Heart right ventricle (tissue), 16 donors: ENCODE measurements around the gene ITGAE. TPM values are rescaled to one million over a fixed set of nuclear protein-coding genes. Genes with fewer than 3 reads are reported as not detected.

ENCODE experiments used
- ATAC-seq, 8 donors: fragments of 200-7000 bp; cut with Tn5 transposase; one replicate each; pipeline ENCODE4 v1.9.1; 2020; ENCODE audit warnings: mild to moderate bottlenecking in 8 of 8, moderate library complexity in 8 of 8, moderate number of reproducible peaks in 1 of 8
- DNase-seq, 2 donors: peaks; one replicate each; pipeline ENCODE4 v3.0.0-alpha.2; 2020
- H3K27ac ChIP-seq, 10 donors: fragments of 200-600 bp; sonication (generic) in 2 of 10; one replicate each; pipeline versions ENCODE4 v1.5.0 to v1.8.0; 2020 to 2022; ENCODE audit warnings: mild to moderate bottlenecking in 3 of 10
- H3K27me3 ChIP-seq, 7 donors: fragments of 200-600 bp; one replicate each; pipeline ENCODE4 v1.8.0; 2021 to 2022; ENCODE audit warnings: mild to moderate bottlenecking in 2 of 7
- H3K36me3 ChIP-seq, 9 donors: fragments of 200-600 bp; sonication (generic) in 1 of 9; one replicate each; pipeline versions ENCODE4 v1.5.0 to v1.8.0; 2020 to 2022; ENCODE audit warnings: mild to moderate bottlenecking in 2 of 9
- H3K4me1 ChIP-seq, 9 donors: fragments of 200-600 bp; sonication (generic) in 1 of 9; one replicate each; pipeline versions ENCODE4 v1.5.0 to v1.8.0; 2020 to 2022; ENCODE audit warnings: mild to moderate bottlenecking in 4 of 9
- H3K4me3 ChIP-seq, 10 donors: fragments of 200-600 bp; sonication (generic) in 2 of 10; one replicate each; pipeline versions ENCODE4 v1.5.0 to v1.8.0; 2020 to 2022; ENCODE audit warnings: mild to moderate bottlenecking in 7 of 10, moderate library complexity in 2 of 10
- H3K9me3 ChIP-seq, 11 donors: fragments of 200-600 bp in 10 of 11; sonication (generic) in 2 of 11; one replicate each; pipeline versions ENCODE4 v1.5.0 to v1.8.0; 2013 to 2022; ENCODE audit warnings: mild to moderate bottlenecking in 2 of 11, control low read depth in 1 of 11, moderate library complexity in 1 of 11
- WGBS, 2 donors: extraction: QIAGEN DNeasy Blood & Tissue Kit; methylation state at CpG; one replicate each; pipeline ENCODE4 v1.1.7; 2013; ENCODE audit warnings: inconsistent platforms in 1 of 2; 5-methylcytosine and 5-hydroxymethylcytosine counted together
- intact Hi-C, 10 donors: fragments of 100-400 bp; cut with DNase I; formaldehyde crosslinking; loops; one replicate each; pipeline versions ENCODE4 v1.11.1 to v1.14.2; 2022
- polyA plus RNA-seq, 2 donors: library from polyadenylated mRNA; stranded (reverse); fragments of 200-250 nt; gene quantifications; one replicate each; pipeline ENCODE4 v1.2.3, GENCODE V29; 2013
- total RNA-seq, 10 donors: library from RNA; stranded (reverse); fragmentation: NEBNext Ultra II Directional in 3 of 10; extraction: Animal tissue kit (Norgen Biotek cat#: 25700) in 3 of 10; gene quantifications; one replicate each; pipeline versions ENCODE4 v1.2.1 to v1.2.4, GENCODE V29; 2021 to 2023
- TF ChIP-seq, protein P1 (sequence below), 9 donors: fragments of 200-600 bp; sonication (generic) in 2 of 9; IDR thresholded peaks; one replicate each; pipeline versions ENCODE4 v1.5.0 to v1.8.0; 2021 to 2022; ENCODE audit warnings: antibody characterized with exemption in 9 of 9, mild to moderate bottlenecking in 5 of 9, moderate library complexity in 1 of 9
- donor health status: Arrhythmogenic right ventricular cardiomyopathy.
- donor health status: ischemic (EF 13 %, LVEDD 7.1; RV severe dilation, severe dysfunction).
- donor health status: healthy with polysubstance abuse.
- donor health status: DM: no; HTN: yes; CAD: no.
- donor health status: DM: no; HTN: no; CAD: no.
- donor health status: ischemic (EF 25% LVEDD 6.9; RV normal size, moderate dysfunction).
- donor health status: ischemic (EF 25% LVEDD 5.7; RV mildly dilated, moderate dysfunction).
- donor health status: healthy.
- donor health status: DM: yes; HTN: yes; CAD: no.
- donor health status: Ischemic cardiomyopathy.
- donor health status: ischemic (EF 35%, LVEDD 5.7; RV mildly dilated, moderate dysfunction).
- donor health status: nonischemic (EF 11% LVEDD 7.7; RV severe dilation, severe dysfunction).
- donor health status: DM: yes; HTN: yes; CAD: no.
- donor health status: PGD.
- donor health status: ischemic (EF 29% LVEDD 5.4; RV normal size, mild dysfunction).
- donor health status: nonischemic (EF 23%, LVEDD 6.1; RV moderate dilation, normal function).

ITGAE gene
- total and polyA plus RNA-seq, 12 donors: 14.0 to 35.4 (median 16.8) TPM

DNA sequence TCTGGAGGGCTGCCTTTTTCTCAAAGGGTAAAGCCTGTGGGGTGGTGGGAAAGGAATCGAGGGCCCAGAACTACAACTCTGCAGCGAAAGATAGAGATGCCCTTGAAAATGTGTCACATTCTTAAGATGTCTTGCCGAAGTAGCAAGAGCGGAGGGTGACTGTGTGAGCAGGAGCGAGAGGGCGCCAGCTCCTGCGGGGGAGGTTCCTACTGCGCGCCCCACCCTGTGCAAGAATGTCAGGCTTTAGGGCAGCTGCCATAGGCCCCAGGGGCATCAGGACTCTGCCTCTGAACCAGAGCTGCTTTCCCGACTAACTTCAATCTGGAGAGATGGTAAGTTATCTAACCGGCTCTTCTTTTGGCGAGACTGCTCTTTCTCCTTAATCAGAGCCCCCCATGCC is 11.8 kb upstream of the ITGAE start:
- ATAC-seq: peak in 2 of 8 donors; percentile 33 to 59
- intact Hi-C loops: no loop called here
- no peaks in the 10 kb centered on the region for H3K4me1 ChIP-seq
- peaks cover 0 to 100% (median 73%) of the 10 kb centered on the region in 9 donors for H3K36me3 ChIP-seq
- no peak for DNase-seq
- TF ChIP-seq, protein P1, sequence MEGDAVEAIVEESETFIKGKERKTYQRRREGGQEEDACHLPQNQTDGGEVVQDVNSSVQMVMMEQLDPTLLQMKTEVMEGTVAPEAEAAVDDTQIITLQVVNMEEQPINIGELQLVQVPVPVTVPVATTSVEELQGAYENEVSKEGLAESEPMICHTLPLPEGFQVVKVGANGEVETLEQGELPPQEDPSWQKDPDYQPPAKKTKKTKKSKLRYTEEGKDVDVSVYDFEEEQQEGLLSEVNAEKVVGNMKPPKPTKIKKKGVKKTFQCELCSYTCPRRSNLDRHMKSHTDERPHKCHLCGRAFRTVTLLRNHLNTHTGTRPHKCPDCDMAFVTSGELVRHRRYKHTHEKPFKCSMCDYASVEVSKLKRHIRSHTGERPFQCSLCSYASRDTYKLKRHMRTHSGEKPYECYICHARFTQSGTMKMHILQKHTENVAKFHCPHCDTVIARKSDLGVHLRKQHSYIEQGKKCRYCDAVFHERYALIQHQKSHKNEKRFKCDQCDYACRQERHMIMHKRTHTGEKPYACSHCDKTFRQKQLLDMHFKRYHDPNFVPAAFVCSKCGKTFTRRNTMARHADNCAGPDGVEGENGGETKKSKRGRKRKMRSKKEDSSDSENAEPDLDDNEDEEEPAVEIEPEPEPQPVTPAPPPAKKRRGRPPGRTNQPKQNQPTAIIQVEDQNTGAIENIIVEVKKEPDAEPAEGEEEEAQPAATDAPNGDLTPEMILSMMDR (IDR thresholded peaks at IDR 0.05): no peak
- H3K4me3 ChIP-seq: no peak overlapping the region
- 77 to 84% methylated on average over 12 of the region's 12 CpGs for WGBS, 2 donors
- H3K27me3 ChIP-seq: no peaks in the 10 kb centered on the region
- no peaks in the 10 kb centered on the region for H3K9me3 ChIP-seq
- H3K27ac ChIP-seq: no peak overlapping the region

DNA sequence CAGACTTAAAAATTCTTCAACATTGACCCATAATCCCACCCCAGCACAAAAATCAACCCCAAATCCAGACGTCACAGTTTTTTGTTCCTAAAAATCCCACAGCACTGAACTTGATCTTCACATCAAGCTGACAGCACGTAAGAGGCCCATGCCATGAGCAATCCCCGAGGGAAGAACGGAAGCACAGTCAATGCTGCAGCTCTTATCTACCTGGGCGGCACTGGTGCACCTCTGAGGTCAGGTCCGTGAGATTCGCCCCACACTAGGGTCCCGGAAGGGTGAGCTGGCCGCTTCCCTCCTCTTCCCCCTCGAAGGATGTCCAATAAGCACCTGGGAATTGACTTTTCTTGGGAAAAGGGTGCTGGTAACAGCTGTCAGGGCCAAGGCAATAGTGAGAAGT is 11.3 kb upstream of the ITGAE start:
- TF ChIP-seq, protein P1 (IDR thresholded peaks at IDR 0.05): no peak
- no peak for DNase-seq
- no peaks in the 10 kb centered on the region for H3K9me3 ChIP-seq
- ATAC-seq: no peak
- intact Hi-C loops: no loop called here
- no peak overlapping the region for H3K4me3 ChIP-seq
- no peaks in the 10 kb centered on the region for H3K27me3 ChIP-seq
- H3K36me3 ChIP-seq: peaks cover 0 to 100% (median 72%) of the 10 kb centered on the region in 9 donors
- 85 to 88% methylated on average over 10 of the region's 10 CpGs for WGBS, 2 donors
- H3K4me1 ChIP-seq: no peaks in the 10 kb centered on the region
- H3K27ac ChIP-seq: no peak overlapping the region

DNA sequence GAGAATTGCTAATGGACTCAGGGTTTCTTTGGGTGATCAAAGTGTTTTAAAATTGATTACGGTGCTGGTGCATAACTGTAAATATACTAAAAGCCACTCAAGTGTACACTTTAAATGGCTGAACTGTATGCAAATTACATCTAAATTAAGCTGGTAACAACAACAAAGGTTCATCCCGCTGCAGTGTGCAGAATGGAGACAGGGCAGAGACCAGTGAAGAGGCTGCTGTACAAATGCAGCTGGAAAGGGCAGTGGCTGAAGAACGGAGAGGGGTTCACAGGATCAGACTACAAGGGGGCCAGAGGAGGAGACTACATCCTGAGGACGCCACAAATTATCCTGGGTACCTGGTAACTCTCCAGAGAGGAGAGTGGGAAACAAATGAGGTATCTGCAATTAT is 9.0 kb upstream of the ITGAE start:
- no peak for ATAC-seq
- intact Hi-C loops: no loop called here
- TF ChIP-seq, protein P1 (IDR thresholded peaks at IDR 0.05): no peak
- 91 to 94% methylated on average over 4 of the region's 4 CpGs for WGBS, 2 donors
- no peak overlapping the region for H3K27ac ChIP-seq
- no peaks in the 10 kb centered on the region for H3K4me1 ChIP-seq
- peaks cover 0 to 98% (median 60%) of the 10 kb centered on the region in 9 donors for H3K36me3 ChIP-seq
- H3K27me3 ChIP-seq: no peaks in the 10 kb centered on the region
- no peaks in the 10 kb centered on the region for H3K9me3 ChIP-seq
- DNase-seq: no peak
- no peak overlapping the region for H3K4me3 ChIP-seq

DNA sequence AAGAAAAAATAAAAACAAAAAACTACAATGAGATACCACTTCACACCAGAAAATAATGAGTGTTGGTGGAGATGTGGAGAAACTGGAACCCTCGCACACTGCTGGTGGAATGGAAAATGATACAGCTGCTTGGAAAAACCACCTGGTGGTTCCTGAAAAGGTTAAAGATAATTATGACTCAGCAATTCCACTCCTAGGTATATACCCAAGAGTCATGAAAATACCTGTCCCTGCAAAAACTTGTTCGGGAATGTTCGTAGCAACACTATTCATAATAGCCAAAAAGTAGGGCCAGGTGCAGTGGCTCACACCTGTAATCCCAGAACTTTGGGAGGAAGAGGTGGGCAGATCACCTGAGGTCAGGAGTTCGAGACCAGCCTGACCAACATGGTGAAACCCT is 8.1 kb upstream of the ITGAE start:
- intact Hi-C loops: no loop called here
- Histone ChIP-seq H3K4me3 (no peak overlapping the region), H3K36me3 (peaks cover 0 to 89% (median 51%) of the 10 kb centered on the region in 9 donors), H3K27me3 (no peaks in the 10 kb centered on the region), H3K27ac (no peak overlapping the region), H3K4me1 (peaks cover 0 to 5% (median 0%) of the 10 kb centered on the region in 9 donors), H3K9me3 (no peaks in the 10 kb centered on the region)
- ATAC-seq: no peak
- WGBS, 2 donors: 96 to 98% methylated on average over 4 of the region's 4 CpGs
- no peak for DNase-seq
- TF ChIP-seq, protein P1 (IDR thresholded peaks at IDR 0.05): no peak
